T-helper 17 cell (primary cell): ENCODE measurements around the gene CDH12. TPM values are rescaled to one million over a fixed set of nuclear protein-coding genes. Genes with fewer than 3 reads are reported as not detected.
"Not testable (repeated sequence)": the region's sequence is repeated elsewhere in the genome, so short reads cannot be mapped to it uniquely, and the experiment has no call there.

Experiments
- ATAC-seq: fragments of 150-1000 bp; cut with Tn5 transposase; 2 replicates; pipeline ENCODE4 v1.10.0; 2021; ENCODE audit warnings: mild to moderate bottlenecking, moderate library complexity
- DNase-seq, 3 donors: peaks; one replicate each; pipeline versions ENCODE4 v3.0.0 to v3.0.0-alpha.2; 2020 to 2021
- H3K9me3 ChIP-seq: one replicate; pipeline ENCODE4 v1.7.0; 2013; ENCODE audit warnings: low read length, mild to moderate bottlenecking; ENCODE audit not compliant: control insufficient read depth, poor library complexity, severe bottlenecking
- H3K27ac Mint-ChIP-seq: one replicate; pipeline ENCODE4 v1.8.0; 2022; ENCODE audit warnings: mild to moderate bottlenecking, moderate library complexity, mixed read lengths
- H3K27me3 Mint-ChIP-seq: one replicate; pipeline ENCODE4 v1.8.0; 2022; ENCODE audit warnings: mixed read lengths
- H3K36me3 Mint-ChIP-seq: one replicate; pipeline ENCODE4 v1.8.0; 2022; ENCODE audit warnings: low read depth, mixed read lengths
- H3K4me1 Mint-ChIP-seq: one replicate; pipeline ENCODE4 v1.8.0; 2022; ENCODE audit warnings: mild to moderate bottlenecking, mixed read lengths
- H3K4me3 Mint-ChIP-seq: one replicate; pipeline ENCODE4 v1.8.0; 2022; ENCODE audit warnings: mild to moderate bottlenecking, moderate library complexity, mixed read lengths
- total RNA-seq, 4 donors: library from RNA in 2 of 4; stranded (reverse) in 2 of 4; gene quantifications; one replicate each; pipeline ENCODE4 v1.2.3 and lab custom pipeline; 2022 to 2026

CDH12 gene
- total RNA-seq, 2 donors from 2014 or later, result not detected

- no peak overlapping the region for H3K27ac Mint-ChIP-seq
- no peaks in the 10 kb centered on the region for H3K4me1 Mint-ChIP-seq
- H3K9me3 ChIP-seq, result no peaks in the 10 kb centered on the region
- no peak for ATAC-seq
- no peaks in the 10 kb centered on the region for H3K36me3 Mint-ChIP-seq
- DNase-seq, result no peak
- no peak overlapping the region for H3K4me3 Mint-ChIP-seq
- no peaks in the 10 kb centered on the region for H3K27me3 Mint-ChIP-seq
Measured at GRCh38 chr5:22567983-22568382, 285.2 kb downstream of the CDH12 start.

GRCh38 chr5:22560147-22560546 is 293.0 kb downstream of the CDH12 start:
- Mint-ChIP-seq H3K27ac (no peak overlapping the region), H3K4me1 (no peaks in the 10 kb centered on the region), H3K36me3 (no peaks in the 10 kb centered on the region), H3K27me3 (no peaks in the 10 kb centered on the region), H3K4me3 (no peak overlapping the region)
- no peak for ATAC-seq
- H3K9me3 ChIP-seq, result no peaks in the 10 kb centered on the region
- DNase-seq, result no peak

GRCh38 chr5:22557251-22557650 is 295.9 kb downstream of the CDH12 start:
- ATAC-seq, result no peak
- H3K27ac Mint-ChIP-seq, result no peak overlapping the region
- no peaks in the 10 kb centered on the region for H3K9me3 ChIP-seq
- no peaks in the 10 kb centered on the region for H3K36me3 Mint-ChIP-seq
- H3K4me3 Mint-ChIP-seq, result no peak overlapping the region
- H3K4me1 Mint-ChIP-seq, result no peaks in the 10 kb centered on the region
- no peaks in the 10 kb centered on the region for H3K27me3 Mint-ChIP-seq
- DNase-seq, result no peak

GRCh38 chr5:22554475-22554874 is 298.7 kb downstream of the CDH12 start:
- Mint-ChIP-seq H3K4me1 (no peaks in the 10 kb centered on the region), H3K27me3 (no peaks in the 10 kb centered on the region), H3K36me3 (no peaks in the 10 kb centered on the region), H3K27ac (no peak overlapping the region), H3K4me3 (no peak overlapping the region)
- no peak for DNase-seq
- no peaks in the 10 kb centered on the region for H3K9me3 ChIP-seq
- ATAC-seq, result no peak

- no peaks in the 10 kb centered on the region for H3K9me3 ChIP-seq
- H3K27ac Mint-ChIP-seq, result no peak overlapping the region
- DNase-seq, result no peak
- H3K27me3 Mint-ChIP-seq, result no peaks in the 10 kb centered on the region
- no peak for ATAC-seq
- H3K4me1 Mint-ChIP-seq, result no peaks in the 10 kb centered on the region
- no peak overlapping the region for H3K4me3 Mint-ChIP-seq
- no peaks in the 10 kb centered on the region for H3K36me3 Mint-ChIP-seq
Measured at GRCh38 chr5:22549876-22550671, 303.1 kb downstream of the CDH12 start.

- Mint-ChIP-seq H3K27ac (no peak overlapping the region), H3K4me1 (no peaks in the 10 kb centered on the region), H3K27me3 (no peaks in the 10 kb centered on the region), H3K36me3 (no peaks in the 10 kb centered on the region), H3K4me3 (no peak overlapping the region)
- no peak for DNase-seq
- no peak for ATAC-seq
- H3K9me3 ChIP-seq, result no peaks in the 10 kb centered on the region
Measured at GRCh38 chr5:22542340-22542739, 310.8 kb downstream of the CDH12 start.

GRCh38 chr5:22541037-22541436 is 312.1 kb downstream of the CDH12 start:
- no peaks in the 10 kb centered on the region for H3K9me3 ChIP-seq
- no peak for DNase-seq
- H3K4me3 Mint-ChIP-seq, result no peak overlapping the region
- H3K4me1 Mint-ChIP-seq, result no peaks in the 10 kb centered on the region
- ATAC-seq, result no peak
- no peaks in the 10 kb centered on the region for H3K36me3 Mint-ChIP-seq
- no peak overlapping the region for H3K27ac Mint-ChIP-seq
- no peaks in the 10 kb centered on the region for H3K27me3 Mint-ChIP-seq

GRCh38 chr5:22539762-22540161 is 313.4 kb downstream of the CDH12 start:
- no peak for ATAC-seq
- no peaks in the 10 kb centered on the region for H3K27me3 Mint-ChIP-seq
- H3K4me3 Mint-ChIP-seq, result no peak overlapping the region
- DNase-seq, result no peak
- H3K9me3 ChIP-seq, result no peaks in the 10 kb centered on the region
- no peaks in the 10 kb centered on the region for H3K4me1 Mint-ChIP-seq
- H3K27ac Mint-ChIP-seq, result no peak overlapping the region
- no peaks in the 10 kb centered on the region for H3K36me3 Mint-ChIP-seq

- Mint-ChIP-seq H3K36me3 (no peaks in the 10 kb centered on the region), H3K4me1 (no peaks in the 10 kb centered on the region), H3K27ac (no peak overlapping the region), H3K4me3 (no peak overlapping the region), H3K27me3 (no peaks in the 10 kb centered on the region)
- H3K9me3 ChIP-seq, result no peaks in the 10 kb centered on the region
- no peak for DNase-seq
- ATAC-seq, result no peak
Measured at GRCh38 chr5:22531986-22532385, 321.2 kb downstream of the CDH12 start.

- no peaks in the 10 kb centered on the region for H3K36me3 Mint-ChIP-seq
Measured at GRCh38 chr5:22521521-22521920, 331.6 kb downstream of the CDH12 start.

GRCh38 chr5:22516497-22516896 is 336.6 kb downstream of the CDH12 start:
- DNase-seq, H3K27me3 Mint-ChIP-seq, H3K27ac Mint-ChIP-seq, ATAC-seq, H3K9me3 ChIP-seq, H3K4me3 Mint-ChIP-seq, H3K4me1 Mint-ChIP-seq, H3K36me3 Mint-ChIP-seq: not testable (repeated sequence)

More at GRCh38 chr5:22521521-22521920, 331.6 kb downstream of the CDH12 start:
- ATAC-seq (no peak), DNase-seq (no peak)
- Mint-ChIP-seq H3K27ac (no peak overlapping the region), H3K27me3 (no peaks in the 10 kb centered on the region), H3K4me3 (no peak overlapping the region), H3K4me1 (no peaks in the 10 kb centered on the region)
- no peaks in the 10 kb centered on the region for H3K9me3 ChIP-seq

GRCh38 chr5:22514231-22514630 is 338.9 kb downstream of the CDH12 start:
- no peaks in the 10 kb centered on the region for H3K27me3 Mint-ChIP-seq
- H3K27ac Mint-ChIP-seq, result no peak overlapping the region
- no peaks in the 10 kb centered on the region for H3K36me3 Mint-ChIP-seq
- H3K4me3 Mint-ChIP-seq, result no peak overlapping the region
- H3K9me3 ChIP-seq, result no peaks in the 10 kb centered on the region
- DNase-seq (no peak), ATAC-seq (no peak)
- H3K4me1 Mint-ChIP-seq, result no peaks in the 10 kb centered on the region

GRCh38 chr5:22505891-22506290 is 347.3 kb downstream of the CDH12 start:
- no peaks in the 10 kb centered on the region for H3K9me3 ChIP-seq
- no peak overlapping the region for H3K4me3 Mint-ChIP-seq

GRCh38 chr5:22504411-22504810 is 348.7 kb downstream of the CDH12 start:
- no peaks in the 10 kb centered on the region for H3K36me3 Mint-ChIP-seq
- H3K27me3 Mint-ChIP-seq, result no peaks in the 10 kb centered on the region
- ATAC-seq (no peak), DNase-seq (no peak)
- no peaks in the 10 kb centered on the region for H3K9me3 ChIP-seq
- H3K4me1 Mint-ChIP-seq, result no peaks in the 10 kb centered on the region
- no peak overlapping the region for H3K4me3 Mint-ChIP-seq
- no peak overlapping the region for H3K27ac Mint-ChIP-seq

More at GRCh38 chr5:22505891-22506290, 347.3 kb downstream of the CDH12 start:
- H3K27ac Mint-ChIP-seq, result no peak overlapping the region
- H3K36me3 Mint-ChIP-seq, result no peaks in the 10 kb centered on the region
- H3K27me3 Mint-ChIP-seq, result no peaks in the 10 kb centered on the region
- H3K4me1 Mint-ChIP-seq, result no peaks in the 10 kb centered on the region
- DNase-seq (no peak), ATAC-seq (no peak)
